T-helper 1 cell treated with Interleukin-12 subunit alpha and Interleukin-12 subunit beta and Interleukin-4 antibody, amounts not matched to agents 30 ng/mL and 1 ng/mL, for 36 hours (primary cell): Measurements from ENCODE around the gene COPS8. TPM values are rescaled to one million over a fixed set of nuclear protein-coding genes. Genes with fewer than 3 reads are reported as not detected.

Source experiments
- intact Hi-C: fragments of 100-400 bp; cut with micrococcal nuclease; formaldehyde crosslinking; loops from one replicate; pipeline ENCODE4 v1.15.1; 2024
- total RNA-seq: library from RNA; stranded (reverse); gene quantifications from 2 replicates; pipeline ENCODE4 v1.2.3, GENCODE V29; 2022

Gene COPS8
- total RNA-seq, 1 donor from 2014 or later: 46.4 TPM

DNA sequence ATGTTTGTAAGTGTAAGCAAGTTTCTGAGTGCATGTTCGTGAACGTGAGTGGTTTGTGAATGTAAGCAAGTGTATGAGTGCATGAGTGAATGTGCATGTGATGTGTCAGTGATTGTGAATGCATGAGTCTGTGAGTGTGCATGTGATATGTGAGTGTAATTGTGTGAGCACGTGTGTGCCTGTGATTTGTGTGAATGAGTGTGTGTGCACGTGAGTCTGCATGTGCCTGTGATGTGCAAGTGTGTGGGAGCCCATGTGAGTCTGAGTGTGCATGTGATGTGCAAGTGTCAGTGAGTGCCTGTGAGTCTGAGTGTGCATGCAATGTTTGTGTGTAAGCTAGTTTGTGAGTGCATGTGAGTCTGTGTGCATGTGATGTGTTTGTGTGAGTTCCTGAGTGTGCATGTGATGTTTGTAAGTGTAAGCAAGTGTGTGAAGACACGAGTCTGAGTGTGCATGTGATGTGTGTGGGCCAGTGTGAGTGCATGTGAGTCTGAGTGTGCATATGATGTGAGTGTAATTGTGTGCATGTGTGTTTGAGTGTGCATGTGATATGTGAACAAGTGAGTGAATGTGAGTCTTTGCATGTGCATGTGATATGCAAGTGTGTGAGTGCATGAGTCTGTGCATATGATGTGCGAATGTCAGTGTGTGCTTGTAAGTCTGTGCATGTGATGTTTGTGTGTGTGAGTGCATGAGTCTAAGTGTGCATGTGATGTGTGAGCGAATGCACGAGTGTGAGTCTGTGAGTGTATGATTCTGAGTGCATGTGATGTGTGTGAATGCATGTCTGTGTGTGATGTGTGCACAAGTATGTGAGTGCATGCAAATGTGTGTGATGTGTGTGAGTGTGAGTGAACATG, 45.1 kb downstream of the COPS8 start:
- intact Hi-C loops: no loop called here

DNA sequence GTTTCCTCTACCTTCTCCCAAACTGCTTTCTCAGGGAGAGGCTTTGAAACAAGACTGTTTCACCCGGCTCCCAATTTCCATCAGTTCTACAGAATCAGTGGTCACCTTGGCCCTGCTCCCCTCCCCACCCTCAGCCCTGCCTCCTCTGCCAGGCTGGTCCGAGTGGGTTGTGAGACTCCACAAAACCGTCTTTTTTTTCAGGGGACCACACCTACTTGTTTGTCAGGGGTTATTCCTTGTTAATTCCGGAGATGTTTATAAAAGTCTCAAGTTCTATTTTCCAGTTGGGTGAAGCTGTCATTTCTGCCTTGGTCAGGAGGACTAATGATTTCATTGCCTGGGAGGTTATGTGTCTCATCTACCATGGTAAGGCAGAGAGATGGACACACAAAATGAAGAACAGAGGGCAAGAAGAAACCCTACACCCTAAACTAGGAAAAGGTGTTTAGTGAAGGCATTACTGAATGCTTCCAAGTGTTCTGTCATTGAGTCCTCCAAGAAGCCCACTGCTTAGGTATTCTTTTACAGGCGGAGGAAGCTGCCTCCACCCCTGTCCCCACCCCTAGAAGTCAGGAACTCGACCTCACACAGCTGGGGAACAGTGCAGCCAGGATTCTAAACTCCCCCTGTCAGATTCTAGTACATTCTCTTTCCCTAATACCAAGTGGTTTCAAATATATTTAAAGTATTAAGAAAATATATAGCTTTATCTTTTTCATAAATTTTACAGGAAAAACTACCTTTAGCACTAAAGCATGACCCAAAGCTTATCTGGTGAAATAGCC, 46.3 kb downstream of the COPS8 start:
- intact Hi-C loops: no loop called here

DNA sequence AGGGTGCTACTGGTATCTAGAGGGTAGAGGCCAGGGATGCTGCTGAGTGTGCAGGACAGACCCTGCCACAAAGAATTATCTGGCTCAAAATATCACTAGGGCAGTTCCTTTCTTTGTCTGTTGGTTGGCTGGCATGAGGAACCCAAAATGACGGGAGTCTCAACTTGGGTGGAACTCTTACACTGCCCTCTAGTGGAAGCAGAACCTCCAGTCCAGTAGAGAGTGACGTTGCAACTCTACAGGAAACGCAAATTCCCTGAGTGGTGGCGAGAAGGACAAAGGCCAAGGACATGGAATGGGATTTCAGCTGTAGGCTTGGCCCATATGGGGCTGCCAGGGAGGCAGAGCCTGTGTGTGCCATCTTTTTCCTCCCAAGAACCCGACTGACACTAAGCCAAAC, 47.1 kb downstream of the COPS8 start:
- intact Hi-C loops: no loop called here

DNA sequence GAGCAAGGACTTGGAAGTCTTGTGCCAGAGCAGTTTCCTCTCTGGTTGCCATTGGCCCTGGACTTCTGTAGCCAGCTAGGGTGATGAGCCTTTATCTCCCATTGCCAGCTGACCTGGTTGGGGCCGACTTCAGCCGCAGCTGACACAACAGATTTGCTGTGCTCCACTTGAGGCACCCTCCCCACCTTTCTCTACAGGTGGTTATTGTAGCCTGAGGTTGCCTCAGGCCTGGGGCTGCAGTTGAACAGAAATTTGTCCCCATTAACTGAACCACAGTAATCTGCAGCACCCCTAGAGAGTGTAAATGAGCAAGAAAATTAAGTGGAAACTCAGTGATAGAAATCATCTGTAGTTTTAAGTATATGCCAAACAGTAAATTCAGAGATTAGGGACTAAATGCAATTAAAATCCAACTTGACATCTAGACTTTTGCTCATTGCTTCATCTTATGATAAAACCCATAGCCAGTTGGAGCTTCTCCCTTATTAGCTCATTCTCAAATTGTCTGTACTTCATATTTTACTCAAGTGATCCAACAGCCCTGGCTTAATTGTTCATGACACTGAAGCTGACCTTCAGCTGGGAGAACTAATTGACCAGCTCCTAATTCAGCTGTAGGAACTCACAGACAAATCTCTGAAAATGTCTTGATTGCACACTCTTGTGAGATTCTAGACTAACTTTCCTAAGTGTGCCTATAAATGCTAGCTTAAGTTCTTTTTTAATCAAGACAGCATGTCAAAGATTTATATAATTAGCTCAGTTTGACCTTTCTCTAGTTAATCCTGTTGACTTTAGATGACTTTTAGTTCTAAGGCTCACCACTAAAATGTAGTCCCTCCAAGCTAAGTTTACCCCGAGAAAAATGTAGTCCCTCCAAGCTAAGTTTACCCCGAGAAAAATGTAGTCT, 48.9 kb downstream of the COPS8 start:
- intact Hi-C loops: no loop called here

DNA sequence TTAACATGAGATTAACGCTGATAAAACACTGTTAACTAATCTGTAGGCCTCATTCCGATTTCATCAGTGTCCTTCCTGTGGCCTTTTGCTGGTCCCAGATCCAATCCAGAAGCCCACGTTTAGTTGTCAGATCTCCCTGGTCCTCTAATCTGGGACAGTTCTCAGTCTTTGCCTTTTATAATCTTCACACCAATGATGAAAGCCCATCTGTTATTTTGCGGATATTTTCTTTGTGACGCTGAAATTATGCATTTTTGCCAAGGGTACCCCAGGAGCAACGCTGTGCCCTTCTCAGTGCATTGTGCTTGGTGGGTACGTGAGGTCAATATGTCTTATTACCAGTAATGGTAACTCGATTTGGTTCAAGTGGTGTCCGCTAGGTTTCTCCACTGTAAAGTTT, 51.1 kb downstream of the COPS8 start:
- intact Hi-C loops: no loop called here

DNA sequence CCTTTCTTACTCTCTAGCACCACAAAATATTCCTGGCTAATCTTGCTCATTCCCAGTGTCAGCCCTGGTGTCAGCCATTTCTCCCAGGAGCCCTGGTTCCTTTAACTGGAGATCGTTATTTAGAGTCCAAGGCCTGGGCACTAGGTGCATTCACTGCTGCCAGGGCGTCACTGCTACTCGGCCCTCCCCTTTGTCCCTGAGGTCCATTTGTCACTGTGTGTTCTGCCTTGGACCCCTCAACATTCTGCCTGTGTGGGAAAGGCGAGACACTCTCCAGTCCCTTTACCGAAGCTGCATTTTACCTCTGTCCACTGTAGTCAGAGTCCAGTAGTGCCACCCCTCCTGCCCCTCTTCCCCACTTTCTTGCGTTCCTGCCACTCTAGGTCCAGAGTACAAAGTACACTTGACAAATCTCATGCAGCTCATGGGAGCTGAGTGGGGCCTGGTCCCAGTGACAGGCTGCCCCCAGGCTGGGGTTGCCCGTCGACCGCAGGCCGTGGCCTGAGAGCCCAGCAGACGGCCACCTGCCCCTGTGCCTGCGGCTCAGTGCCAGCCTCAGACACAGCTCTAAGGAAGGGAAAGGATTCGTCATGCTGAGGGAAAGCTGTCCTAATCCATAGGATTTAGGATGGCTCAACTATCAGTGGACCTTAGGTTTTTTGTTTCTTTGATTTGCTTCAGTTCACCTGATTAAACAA, 52.1 kb downstream of the COPS8 start:
- intact Hi-C loops: no loop called here

GRCh38 chr2:237139123-237139675, 53.5 kb downstream of the COPS8 start:
- intact Hi-C loops: no loop called here

DNA sequence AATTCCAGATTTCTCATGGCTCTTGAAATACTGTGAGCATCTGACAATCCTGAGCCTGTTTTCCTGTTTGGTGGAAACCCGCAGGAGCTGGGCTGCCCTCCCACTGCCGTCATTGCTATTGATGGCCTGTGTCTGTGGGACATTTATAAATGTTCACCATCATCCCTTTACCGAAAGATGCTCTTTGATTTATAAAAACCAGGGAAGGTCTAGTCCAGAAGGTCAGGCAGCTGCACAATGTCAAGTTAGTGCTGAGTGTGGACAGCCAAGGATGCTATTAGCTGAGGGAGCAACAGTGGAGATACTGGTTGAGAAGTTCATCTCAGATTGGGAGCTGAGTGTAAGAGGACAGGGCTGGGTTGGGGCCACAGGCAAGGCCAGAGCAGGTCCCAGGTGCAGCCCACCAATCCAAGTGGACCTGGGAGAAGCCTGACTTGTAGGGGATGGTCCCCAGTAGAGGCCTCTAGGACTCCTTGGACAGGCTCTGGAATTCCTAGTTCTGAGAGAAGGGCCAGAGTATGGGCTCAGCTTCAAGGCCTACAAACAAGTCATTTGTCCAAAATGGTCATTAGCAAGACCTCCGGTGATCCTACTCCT, 55.1 kb downstream of the COPS8 start:
- intact Hi-C loops: no loop called here

DNA sequence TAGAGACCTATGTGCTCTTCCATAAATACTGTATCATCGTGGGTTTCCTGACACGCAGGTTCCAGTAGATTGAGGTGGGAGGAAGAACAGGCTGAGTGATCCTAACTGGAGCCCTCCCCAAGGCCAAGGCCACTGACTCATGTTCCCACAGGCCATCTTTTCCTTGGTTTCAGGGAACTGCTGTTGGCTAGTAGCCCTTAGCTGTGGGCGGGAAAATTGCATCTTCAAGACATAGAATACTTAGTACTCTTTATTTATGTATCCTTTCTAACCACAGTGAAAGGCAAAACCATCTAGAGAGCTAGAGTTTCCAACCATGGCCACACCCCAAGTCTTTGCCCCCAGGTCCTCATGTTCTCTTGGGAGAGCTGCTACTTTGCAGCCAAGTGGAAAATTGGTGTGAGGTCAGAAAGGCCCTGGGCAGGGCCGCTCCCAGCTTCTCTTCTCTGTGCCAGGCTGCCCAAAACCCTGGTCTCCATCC, 55.9 kb downstream of the COPS8 start:
- intact Hi-C loops: no loop called here

GRCh38 chr2:237143118-237143517, 57.4 kb downstream of the COPS8 start:
- intact Hi-C loops: no loop called here

DNA sequence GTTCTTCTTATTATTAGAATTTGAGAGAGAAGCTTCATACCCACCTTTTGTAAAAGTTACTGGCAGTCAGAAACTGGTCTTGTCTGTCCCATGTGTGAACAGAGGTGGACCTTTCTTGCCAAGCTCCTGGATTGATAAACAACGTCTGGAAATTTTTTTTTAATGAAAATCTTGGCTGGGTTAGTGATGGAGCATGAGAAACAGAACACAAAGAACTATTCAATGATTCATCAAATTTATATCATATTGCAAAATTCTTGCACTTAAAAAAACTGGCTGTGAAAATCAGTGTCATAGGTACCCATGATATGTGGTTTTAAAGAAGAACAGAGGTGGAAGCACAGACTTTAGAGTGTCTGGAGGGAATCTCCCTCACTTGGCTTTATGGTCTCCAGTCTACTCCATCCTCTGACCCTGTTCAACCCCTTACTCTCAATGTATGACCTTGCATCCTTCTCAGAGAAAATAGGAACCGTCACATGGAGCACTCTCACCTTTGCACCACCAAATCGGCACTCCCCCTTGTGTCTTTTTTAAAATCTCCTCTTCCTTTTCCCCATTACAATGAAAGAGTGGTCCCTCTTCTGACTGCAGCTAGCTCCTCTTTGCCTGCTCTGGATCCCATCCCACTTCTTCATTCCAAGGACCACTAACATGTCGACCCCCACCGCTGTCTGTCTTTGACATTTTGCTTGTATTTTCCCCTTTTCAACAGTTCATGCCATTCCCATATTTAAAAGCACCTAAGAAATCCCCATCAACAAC, 58.2 kb downstream of the COPS8 start:
- intact Hi-C loops: no loop called here

DNA sequence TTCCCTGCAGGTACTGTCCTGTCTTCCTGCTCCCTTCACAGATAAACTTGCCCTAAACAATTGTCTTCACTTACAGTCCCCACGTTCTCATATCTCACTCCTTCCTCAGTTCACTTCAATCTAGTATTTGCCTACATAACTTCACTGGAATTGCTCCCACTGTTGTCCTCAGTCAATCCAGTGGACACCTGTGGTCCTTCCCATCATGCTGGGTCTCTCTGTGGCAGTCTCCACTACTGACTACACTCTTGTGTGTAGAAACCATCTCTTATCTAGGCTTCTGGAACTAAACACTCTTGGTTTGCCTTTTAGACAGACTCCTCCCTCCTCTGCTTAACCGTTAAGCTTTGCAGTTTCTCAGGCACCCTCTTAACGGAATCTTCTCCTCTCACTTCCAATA, 58.8 kb downstream of the COPS8 start:
- intact Hi-C loops: no loop called here

- intact Hi-C loops: no loop called here
Observed at GRCh38 chr2:237147317-237147716, 61.6 kb downstream of the COPS8 start.

DNA sequence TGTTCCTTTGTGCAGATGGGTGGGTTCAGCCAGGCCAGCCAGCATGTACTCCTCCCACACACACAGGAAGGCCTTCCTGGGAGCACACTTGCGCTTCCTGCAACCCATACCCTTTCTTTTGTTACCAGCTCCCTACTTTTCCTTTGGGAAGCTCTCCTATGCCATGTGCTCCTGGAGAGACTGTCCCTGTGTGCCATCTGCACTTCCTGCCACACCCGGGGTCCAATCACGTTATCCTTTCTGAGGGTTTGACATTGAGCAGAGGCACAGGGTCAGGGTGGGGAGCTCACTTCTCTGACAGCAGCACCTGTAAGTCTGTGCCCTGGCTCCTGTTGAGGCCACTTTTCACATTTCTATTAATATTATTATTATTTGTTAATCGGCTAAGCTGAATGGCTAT, 62.9 kb downstream of the COPS8 start:
- intact Hi-C loops: no loop called here

DNA sequence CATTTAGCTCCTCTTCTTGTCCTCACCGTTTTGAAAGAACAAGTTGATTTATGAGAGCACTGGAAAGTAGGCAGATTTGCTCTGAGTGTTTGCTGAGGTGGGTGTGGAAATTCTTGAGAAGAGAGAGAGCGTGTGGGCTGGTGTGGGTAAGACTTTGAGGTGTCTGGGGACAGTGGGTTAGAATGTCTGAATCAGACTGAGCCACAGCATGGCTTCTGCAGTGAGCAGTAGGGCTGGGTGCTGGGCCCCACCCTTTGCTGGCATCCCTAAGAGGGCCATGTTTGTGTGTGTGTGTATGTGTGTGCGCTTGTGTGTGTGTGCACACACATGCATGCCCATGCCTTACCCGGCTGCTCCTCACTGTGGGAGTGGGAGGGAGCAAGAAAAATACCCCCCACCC, 63.7 kb downstream of the COPS8 start:
- intact Hi-C loops: no loop called here
